WTC11 (cell line): ENCODE measurements around the gene OTOG. TPM values are rescaled to one million over a fixed set of nuclear protein-coding genes. Genes with fewer than 3 reads are reported as not detected.

Source experiments
- ATAC-seq: fragments of 200-7000 bp; cut with Tn5 transposase; 2 replicates; pipeline ENCODE4 v1.10.0; 2021; ENCODE audit warnings: mild to moderate bottlenecking, moderate library complexity
- CTCF ChIA-PET: fragments of 300-600 bp; sonication (Branson Sonifier 250); formaldehyde crosslinking; loops from one replicate; lab custom pipeline; 2021; ENCODE audit warnings: antibody characterized with exemption; lab: Charles Lee
- POLR2A ChIA-PET: fragments of 350-600 bp; sonication (Branson Sonifier 250); formaldehyde crosslinking; loops from one replicate; lab custom pipeline; 2021; ENCODE audit warnings: antibody characterized with exemption; lab: Charles Lee
- DNase-seq: peaks from one replicate; pipeline ENCODE4 v3.0.0; 2021; ENCODE audit warnings: low spot score
- H3K27ac Mint-ChIP-seq: 2 replicates; pipeline ENCODE4 v1.8.0; 2021; ENCODE audit warnings: mixed read lengths
- H3K27me3 Mint-ChIP-seq: 2 replicates; pipeline ENCODE4 v1.8.0; 2021; ENCODE audit warnings: low read depth, mild to moderate bottlenecking, moderate library complexity, mixed read lengths
- H3K36me3 Mint-ChIP-seq: 2 replicates; pipeline ENCODE4 v1.8.0; 2021; ENCODE audit warnings: mixed read lengths
- H3K4me1 Mint-ChIP-seq: 2 replicates; pipeline ENCODE4 v1.8.0; 2022; ENCODE audit warnings: mixed read lengths
- H3K4me3 Mint-ChIP-seq: 2 replicates; pipeline ENCODE4 v1.8.0; 2021; ENCODE audit warnings: mild to moderate bottlenecking, moderate library complexity, mixed read lengths
- H3K9me3 Mint-ChIP-seq: 2 replicates; pipeline ENCODE4 v1.8.0; 2021; ENCODE audit warnings: mixed read lengths
- AR ChIP-seq: fragments of 250-450 bp; sonication (Bioruptor Pico); IDR thresholded peaks from 2 replicates; pipeline ENCODE4 v1.9.0; 2021; ENCODE audit warnings: mild to moderate bottlenecking
- ARID4B ChIP-seq: sonication (generic); formaldehyde crosslinking; IDR thresholded peaks from 2 replicates; pipeline ENCODE4 v1.8.0; 2023; ENCODE audit warnings: missing genetic modification reagents, mild to moderate bottlenecking, borderline replicate concordance
- ATF6 ChIP-seq: sonication (generic); formaldehyde crosslinking; IDR thresholded peaks from 2 replicates; pipeline ENCODE4 v1.8.1; 2023; ENCODE audit warnings: mild to moderate bottlenecking, missing genetic modification reagents
- E2F4 ChIP-seq: sonication (generic); formaldehyde crosslinking; IDR thresholded peaks from 2 replicates; pipeline ENCODE4 v1.8.1; 2022; ENCODE audit warnings: low read depth, mild to moderate bottlenecking, moderate library complexity, missing genetic modification reagents, borderline replicate concordance
- IRF2 ChIP-seq: sonication (generic); formaldehyde crosslinking; IDR thresholded peaks from 2 replicates; pipeline ENCODE4 v1.8.0; 2022; ENCODE audit warnings: low read depth, missing genetic modification reagents, borderline replicate concordance
- JAZF1 ChIP-seq: fragments of 250-450 bp; sonication (Bioruptor Pico); IDR thresholded peaks from 2 replicates; pipeline ENCODE4 v1.9.0; 2021; ENCODE audit warnings: moderate library complexity, mild to moderate bottlenecking, inconsistent platforms
- JUN ChIP-seq: sonication (generic); formaldehyde crosslinking; IDR thresholded peaks from 2 replicates; pipeline ENCODE4 v1.8.0; 2023; ENCODE audit warnings: mild to moderate bottlenecking, missing genetic modification reagents
- KAT7 ChIP-seq: sonication (generic); formaldehyde crosslinking; IDR thresholded peaks from 2 replicates; pipeline ENCODE4 v1.8.1; 2023; ENCODE audit warnings: missing genetic modification reagents, mild to moderate bottlenecking, borderline replicate concordance
- NFYB ChIP-seq: sonication (generic); formaldehyde crosslinking; conservative IDR thresholded peaks from 2 replicates; pipeline ENCODE4 v1.8.0; 2022; ENCODE audit warnings: low read depth, missing genetic modification reagents
- NR1H2 ChIP-seq: sonication (generic); formaldehyde crosslinking; IDR thresholded peaks from 2 replicates; pipeline ENCODE4 v1.9.0; 2021; ENCODE audit warnings: mild to moderate bottlenecking, moderate library complexity, missing genetic modification reagents
- NR3C1 ChIP-seq: sonication (generic); formaldehyde crosslinking; conservative IDR thresholded peaks from 2 replicates; pipeline ENCODE4 v1.8.1; 2023; ENCODE audit warnings: low read depth, mild to moderate bottlenecking, missing genetic modification reagents
- OVOL2 ChIP-seq: fragments of 250-450 bp; sonication (Bioruptor Pico); IDR thresholded peaks from 2 replicates; pipeline ENCODE4 v1.9.0; 2021; ENCODE audit warnings: mild to moderate bottlenecking, borderline replicate concordance
- PREB ChIP-seq: sonication (generic); formaldehyde crosslinking; IDR thresholded peaks from 2 replicates; pipeline ENCODE4 v1.8.1; 2022; ENCODE audit warnings: mild to moderate bottlenecking, missing genetic modification reagents, moderate library complexity, borderline replicate concordance
- SOX15 ChIP-seq: fragments of 250-450 bp; sonication (Bioruptor Pico); IDR thresholded peaks from 2 replicates; pipeline ENCODE4 v1.9.0; 2021; ENCODE audit warnings: mild to moderate bottlenecking
- ZBTB21 ChIP-seq: sonication (generic); formaldehyde crosslinking; IDR thresholded peaks from 2 replicates; pipeline ENCODE4 v1.8.1; 2023; ENCODE audit warnings: mild to moderate bottlenecking, missing genetic modification reagents, borderline replicate concordance
- ZNF423 ChIP-seq: fragments of 250-450 bp; sonication (Bioruptor Pico); IDR thresholded peaks from 2 replicates; pipeline ENCODE4 v2.1.2; 2022; ENCODE audit warnings: mild to moderate bottlenecking, moderate library complexity
- total RNA-seq: library from RNA; stranded (reverse); gene quantifications from 3 replicates; pipeline ENCODE4 v1.2.3, GENCODE V29; 2021
- TF ChIP-seq, protein P1 (sequence below): sonication (generic); formaldehyde crosslinking; IDR thresholded peaks from 2 replicates; pipeline ENCODE4 v1.8.0; 2023; ENCODE audit warnings: mild to moderate bottlenecking, missing genetic modification reagents
- TF ChIP-seq, protein P2 (sequence below): sonication (generic); formaldehyde crosslinking; IDR thresholded peaks from 2 replicates; pipeline ENCODE4 v1.8.0; 2022; ENCODE audit warnings: mild to moderate bottlenecking, missing genetic modification reagents
- TF ChIP-seq, protein P3 (sequence below): sonication (generic); formaldehyde crosslinking; IDR thresholded peaks from 2 replicates; pipeline ENCODE4 v1.8.0; 2022; ENCODE audit warnings: mild to moderate bottlenecking, missing genetic modification reagents

Gene OTOG
- total RNA-seq, 1 experiment from 2014 or later = 1.4 TPM

DNA sequence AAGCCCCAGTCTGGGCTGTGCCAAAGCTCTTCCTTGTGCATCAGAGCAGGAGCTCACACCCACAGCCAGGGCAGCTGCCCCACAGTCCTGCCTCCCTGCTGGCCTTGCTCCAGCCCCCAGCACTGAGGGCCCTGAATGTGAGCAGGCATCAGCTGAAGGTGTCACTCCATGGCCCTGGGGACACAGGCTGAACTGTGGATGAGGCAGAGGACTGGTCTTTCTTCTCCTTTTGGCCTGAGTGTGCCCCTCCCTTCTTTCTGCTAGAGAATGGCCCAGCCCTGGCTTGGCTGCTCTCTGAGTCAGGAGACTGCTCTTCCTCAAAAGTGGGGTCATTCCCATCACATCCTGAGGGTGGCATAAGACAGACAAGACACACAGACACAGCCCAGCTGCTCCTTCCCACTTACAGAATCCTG is 16.2 kb downstream of the OTOG start (continued):
- TF ChIP-seq, protein P1, sequence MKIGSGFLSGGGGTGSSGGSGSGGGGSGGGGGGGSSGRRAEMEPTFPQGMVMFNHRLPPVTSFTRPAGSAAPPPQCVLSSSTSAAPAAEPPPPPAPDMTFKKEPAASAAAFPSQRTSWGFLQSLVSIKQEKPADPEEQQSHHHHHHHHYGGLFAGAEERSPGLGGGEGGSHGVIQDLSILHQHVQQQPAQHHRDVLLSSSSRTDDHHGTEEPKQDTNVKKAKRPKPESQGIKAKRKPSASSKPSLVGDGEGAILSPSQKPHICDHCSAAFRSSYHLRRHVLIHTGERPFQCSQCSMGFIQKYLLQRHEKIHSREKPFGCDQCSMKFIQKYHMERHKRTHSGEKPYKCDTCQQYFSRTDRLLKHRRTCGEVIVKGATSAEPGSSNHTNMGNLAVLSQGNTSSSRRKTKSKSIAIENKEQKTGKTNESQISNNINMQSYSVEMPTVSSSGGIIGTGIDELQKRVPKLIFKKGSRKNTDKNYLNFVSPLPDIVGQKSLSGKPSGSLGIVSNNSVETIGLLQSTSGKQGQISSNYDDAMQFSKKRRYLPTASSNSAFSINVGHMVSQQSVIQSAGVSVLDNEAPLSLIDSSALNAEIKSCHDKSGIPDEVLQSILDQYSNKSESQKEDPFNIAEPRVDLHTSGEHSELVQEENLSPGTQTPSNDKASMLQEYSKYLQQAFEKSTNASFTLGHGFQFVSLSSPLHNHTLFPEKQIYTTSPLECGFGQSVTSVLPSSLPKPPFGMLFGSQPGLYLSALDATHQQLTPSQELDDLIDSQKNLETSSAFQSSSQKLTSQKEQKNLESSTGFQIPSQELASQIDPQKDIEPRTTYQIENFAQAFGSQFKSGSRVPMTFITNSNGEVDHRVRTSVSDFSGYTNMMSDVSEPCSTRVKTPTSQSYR (CRISPR knock-in tag) = no peak
- TF ChIP-seq ZNF423 (CRISPR knock-in tag) (no peak), NR1H2 (CRISPR knock-in tag) (no peak), JUN (CRISPR knock-in tag) (no peak), PREB (no peak), SOX15 (CRISPR knock-in tag) (no peak), OVOL2 (CRISPR knock-in tag) (no peak), NFYB (CRISPR knock-in tag) (no peak)

GRCh38 chr11:17563961-17564686 is 17.1 kb downstream of the OTOG start:
- ATAC-seq (no peak), DNase-seq (no peak)
- Mint-ChIP-seq H3K27ac (no peak overlapping the region), H3K36me3 (no peaks in the 10 kb centered on the region), H3K4me3 (no peak overlapping the region), H3K27me3 (no peaks in the 10 kb centered on the region), H3K4me1 (no peaks in the 10 kb centered on the region), H3K9me3 (no peaks in the 10 kb centered on the region)
- no peak for TF ChIP-seq NR3C1 (CRISPR knock-in tag)
- no peak for TF ChIP-seq E2F4 (CRISPR knock-in tag)
- no peak for TF ChIP-seq ZNF423 (CRISPR knock-in tag)
- no peak for TF ChIP-seq ARID4B (CRISPR knock-in tag)
- TF ChIP-seq AR (CRISPR knock-in tag) = no peak
- no peak for TF ChIP-seq IRF2
- TF ChIP-seq JAZF1 = no peak
- TF ChIP-seq ATF6 (CRISPR knock-in tag) = no peak
- TF ChIP-seq, protein P2, sequence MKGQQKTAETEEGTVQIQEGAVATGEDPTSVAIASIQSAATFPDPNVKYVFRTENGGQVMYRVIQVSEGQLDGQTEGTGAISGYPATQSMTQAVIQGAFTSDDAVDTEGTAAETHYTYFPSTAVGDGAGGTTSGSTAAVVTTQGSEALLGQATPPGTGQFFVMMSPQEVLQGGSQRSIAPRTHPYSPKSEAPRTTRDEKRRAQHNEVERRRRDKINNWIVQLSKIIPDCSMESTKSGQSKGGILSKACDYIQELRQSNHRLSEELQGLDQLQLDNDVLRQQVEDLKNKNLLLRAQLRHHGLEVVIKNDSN (CRISPR knock-in tag) = no peak
- TF ChIP-seq KAT7 (CRISPR knock-in tag) = no peak
- TF ChIP-seq, protein P3, sequence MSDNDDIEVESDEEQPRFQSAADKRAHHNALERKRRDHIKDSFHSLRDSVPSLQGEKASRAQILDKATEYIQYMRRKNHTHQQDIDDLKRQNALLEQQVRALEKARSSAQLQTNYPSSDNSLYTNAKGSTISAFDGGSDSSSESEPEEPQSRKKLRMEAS (CRISPR knock-in tag) = no peak
- no peak for TF ChIP-seq ZBTB21 (CRISPR knock-in tag)
- POLR2A ChIA-PET = no interaction called here
- CTCF ChIA-PET = interaction anchor here (0.7 to 3.5 kb wide), 18 partner anchors 11 to 342 kb away, joined by 3 to 25 read pairs (median 5); partner anchors contain the start of genes KCNJ11, MYOD1, OTOG and USH1C
